HG02885 (cell line): ENCODE data around the gene GPC6.
"Not testable (repeated sequence)": the region's sequence is repeated elsewhere in the genome, so short reads cannot be mapped to it uniquely, and the experiment has no call there.

Source experiments
- ATAC-seq: cut with Tn5 transposase; IDR thresholded peaks from one replicate; pipeline ENCODE4 v1.9.1; 2021; ENCODE audit warnings: mild to moderate bottlenecking; ENCODE audit not compliant: unreplicated experiment, poor library complexity

The GPC6 gene

DNA sequence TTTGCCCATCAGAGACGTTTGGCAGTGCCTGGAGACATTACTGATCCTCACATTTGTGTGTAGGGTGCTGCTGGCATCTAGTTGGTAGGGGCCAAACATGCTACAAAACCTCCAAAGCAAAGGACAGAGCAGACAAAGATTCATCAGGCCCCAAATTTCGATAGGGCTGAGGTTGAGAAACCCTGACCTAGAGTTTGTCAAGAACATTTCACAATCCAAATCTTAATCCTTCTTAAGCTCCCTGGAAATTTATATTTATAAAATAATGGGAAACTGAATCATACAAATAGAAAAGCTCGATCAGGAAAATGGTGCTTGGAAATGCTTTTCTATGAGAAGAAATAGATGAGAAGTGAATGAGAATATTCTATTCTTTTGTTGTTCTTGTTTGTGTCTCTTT, 979.3 kb downstream of the GPC6 start:
- no peak for ATAC-seq

DNA sequence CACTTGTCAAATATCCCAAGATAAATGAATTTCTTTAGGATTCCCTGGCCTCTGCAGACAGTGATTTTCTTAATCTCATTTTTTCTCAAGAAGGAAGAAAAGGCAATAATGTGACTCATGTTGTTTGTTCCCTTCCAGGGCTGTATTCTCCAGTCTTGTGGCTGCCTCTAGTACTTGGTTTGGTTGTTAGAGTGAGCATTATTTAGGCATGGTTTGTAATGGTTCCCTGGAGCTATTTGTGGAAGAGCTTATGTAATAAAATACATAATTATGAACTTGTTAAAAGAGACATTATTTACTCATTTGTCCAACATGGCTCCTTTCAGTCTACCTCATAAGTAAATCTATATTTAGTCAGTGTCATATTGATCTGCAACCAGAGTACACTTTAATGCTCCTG, 982.5 kb downstream of the GPC6 start:
- ATAC-seq = no peak

DNA sequence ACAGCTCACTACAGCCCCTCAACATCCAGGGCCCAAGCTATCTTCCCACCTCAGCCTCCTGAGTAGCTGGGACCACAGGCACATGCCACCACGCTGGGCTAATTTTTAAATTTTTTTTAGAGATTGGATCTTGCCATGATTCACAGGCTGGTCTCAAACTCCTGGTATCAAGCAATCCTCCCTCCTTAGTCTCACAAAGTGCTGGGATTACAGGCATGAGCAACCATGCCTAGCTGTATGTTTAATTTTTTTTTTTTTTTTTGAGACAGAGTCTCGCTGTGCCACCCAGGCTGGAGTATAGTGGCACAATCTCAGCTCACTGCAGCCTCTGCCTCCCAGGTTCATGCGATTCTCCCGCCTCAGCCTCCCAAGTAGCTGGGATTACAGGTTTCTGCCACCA, 983.3 kb downstream of the GPC6 start:
- not testable (repeated sequence) for ATAC-seq

DNA sequence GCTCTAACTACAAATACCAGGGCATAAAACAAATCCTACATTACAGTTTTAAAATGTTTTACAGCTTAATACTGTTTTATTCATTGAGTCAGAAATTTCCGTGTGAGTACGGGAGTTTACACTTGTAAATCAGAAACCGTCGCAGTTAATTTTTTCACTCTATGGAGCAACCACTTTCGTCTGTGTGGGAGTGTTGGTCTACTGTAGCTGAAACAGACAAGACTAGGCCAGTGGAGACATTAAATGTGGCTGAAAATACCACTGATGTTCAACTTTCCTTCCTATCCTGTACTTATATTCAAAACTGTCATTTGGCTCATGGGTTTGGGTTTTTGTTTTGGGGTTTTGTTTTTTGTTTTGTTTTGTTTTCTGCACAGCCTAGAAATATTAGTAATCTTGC, 984.2 kb downstream of the GPC6 start:
- ATAC-seq = peak; percentile 93

DNA sequence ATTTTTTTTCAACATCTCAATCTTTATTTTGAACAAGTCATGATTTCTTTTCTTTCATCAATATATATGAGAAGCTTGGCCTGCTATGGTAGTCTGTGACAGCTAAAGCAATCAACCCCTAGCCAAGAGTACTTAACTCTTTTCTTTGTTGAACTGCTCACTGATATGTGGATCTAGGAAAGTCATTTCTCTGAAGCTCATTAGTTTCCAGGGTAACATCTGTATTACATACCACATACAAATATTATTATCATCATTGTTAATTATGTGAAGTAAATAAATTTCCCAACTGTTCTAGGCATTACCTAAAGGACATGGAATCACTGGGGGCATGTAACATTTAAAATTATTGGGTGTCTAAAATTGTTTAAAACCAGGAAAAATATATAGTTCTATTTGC, 985.6 kb downstream of the GPC6 start:
- no peak for ATAC-seq

DNA sequence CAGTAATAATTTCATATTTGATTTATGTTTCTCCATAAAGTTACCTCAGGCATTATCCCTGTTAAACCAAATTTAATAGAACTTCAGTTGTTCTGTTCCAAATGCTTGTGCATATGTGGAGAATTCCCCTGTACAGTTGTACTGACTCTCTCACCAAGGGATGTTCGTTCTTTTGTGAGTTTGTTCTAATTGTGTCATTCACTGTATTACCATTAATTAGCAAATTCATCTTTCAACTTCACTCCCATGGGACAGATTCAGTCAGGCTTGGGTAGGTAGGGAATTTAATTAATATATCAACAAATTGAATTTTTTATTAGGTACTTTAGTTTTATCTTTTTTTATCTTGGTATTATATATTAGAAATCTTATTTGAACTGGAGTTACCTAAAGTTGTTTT, 987.5 kb downstream of the GPC6 start:
- ATAC-seq = no peak

DNA sequence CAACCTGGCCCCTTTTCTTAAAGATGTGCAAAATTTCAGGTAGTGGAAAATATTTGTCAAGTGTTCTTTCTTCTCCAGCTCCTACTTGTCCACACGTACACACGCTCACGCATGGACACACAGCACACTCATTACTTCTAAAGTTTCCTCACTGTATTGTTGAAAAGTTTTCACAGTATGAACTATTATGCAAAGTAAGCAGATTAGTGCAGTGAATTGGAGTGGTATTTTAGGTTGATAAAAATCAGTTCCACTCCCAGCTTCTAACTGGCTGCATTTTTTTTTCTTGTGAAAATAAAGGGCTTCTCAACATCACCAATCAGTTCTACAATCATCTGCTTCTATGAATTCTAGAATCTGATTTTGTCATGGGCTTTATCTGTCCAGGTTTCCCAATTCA, 988.4 kb downstream of the GPC6 start:
- ATAC-seq = no peak

DNA sequence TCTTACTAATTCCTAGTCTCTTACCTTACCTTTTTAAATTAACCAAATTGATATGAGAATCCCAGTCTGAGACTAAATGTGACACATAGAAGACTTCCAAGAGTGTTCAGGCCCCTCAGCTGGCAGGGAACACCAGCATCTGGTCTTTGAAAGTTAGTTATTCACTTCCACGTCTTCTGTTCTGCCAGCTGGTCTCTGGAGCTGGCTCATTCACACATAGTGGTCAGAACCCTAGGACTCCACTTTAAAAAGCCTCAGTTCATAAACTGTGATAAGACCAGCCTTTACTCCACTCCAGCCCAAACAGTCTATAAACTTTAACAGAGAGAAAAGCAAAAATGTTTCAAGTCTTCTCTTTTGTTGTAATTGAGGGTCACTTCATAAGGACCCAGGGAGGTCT, 989.9 kb downstream of the GPC6 start:
- no peak for ATAC-seq

DNA sequence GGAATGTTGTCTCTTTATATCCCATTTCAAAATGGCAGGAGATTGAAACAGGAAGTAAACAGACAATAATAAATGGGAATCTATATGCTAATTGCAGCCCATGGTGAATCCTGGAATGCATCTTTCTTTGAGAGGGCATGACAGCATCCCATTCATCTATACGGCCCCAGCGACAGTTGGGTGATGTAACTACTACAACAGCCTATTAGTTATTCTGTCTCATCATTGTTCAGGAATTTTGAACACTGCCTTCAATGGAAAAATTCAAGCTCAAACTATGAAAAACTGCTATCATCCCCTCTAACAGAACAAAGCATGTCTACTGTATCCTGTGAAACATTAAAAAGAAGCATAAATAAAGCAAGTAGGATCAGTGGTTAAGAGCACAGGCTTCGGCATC, 990.8 kb downstream of the GPC6 start:
- no peak for ATAC-seq

DNA sequence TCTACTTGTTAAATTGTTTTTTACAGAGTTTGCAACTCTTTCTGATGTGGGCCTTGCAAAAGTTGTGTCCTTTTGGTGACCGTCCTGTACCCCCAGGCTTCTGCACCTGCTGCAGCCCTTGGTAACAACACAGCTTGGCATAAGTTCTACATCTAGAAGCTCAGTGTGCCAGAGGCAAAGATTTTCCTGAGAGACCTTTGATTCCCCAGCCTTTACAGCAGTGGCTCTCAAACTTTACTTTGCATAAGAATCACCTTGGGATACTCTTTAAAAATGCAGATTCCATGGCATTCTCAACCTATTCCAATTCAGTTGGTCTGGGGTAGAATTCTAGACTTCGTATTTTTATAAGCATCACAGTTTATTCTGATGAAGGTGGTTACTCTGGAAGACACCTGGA, 991.9 kb downstream of the GPC6 start:
- no peak for ATAC-seq

DNA sequence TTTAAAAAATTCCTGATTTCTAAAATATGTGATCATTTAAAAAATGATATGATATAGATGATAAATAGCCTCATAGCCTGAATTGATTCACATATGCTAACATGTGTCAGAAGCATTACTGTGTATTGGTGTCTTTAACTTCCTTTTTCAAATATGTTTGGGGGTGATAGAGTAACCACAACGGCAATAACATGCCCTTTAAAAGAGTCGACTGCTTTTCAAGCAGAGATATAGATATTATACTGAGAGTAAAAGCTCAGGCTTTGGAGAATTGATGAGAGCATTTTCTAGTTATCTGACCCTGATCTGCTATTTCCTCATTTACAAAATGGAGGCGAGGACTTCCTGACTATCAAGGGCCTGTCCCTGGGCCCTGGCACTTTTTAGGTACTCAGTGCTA, 992.3 kb downstream of the GPC6 start:
- no peak for ATAC-seq

DNA sequence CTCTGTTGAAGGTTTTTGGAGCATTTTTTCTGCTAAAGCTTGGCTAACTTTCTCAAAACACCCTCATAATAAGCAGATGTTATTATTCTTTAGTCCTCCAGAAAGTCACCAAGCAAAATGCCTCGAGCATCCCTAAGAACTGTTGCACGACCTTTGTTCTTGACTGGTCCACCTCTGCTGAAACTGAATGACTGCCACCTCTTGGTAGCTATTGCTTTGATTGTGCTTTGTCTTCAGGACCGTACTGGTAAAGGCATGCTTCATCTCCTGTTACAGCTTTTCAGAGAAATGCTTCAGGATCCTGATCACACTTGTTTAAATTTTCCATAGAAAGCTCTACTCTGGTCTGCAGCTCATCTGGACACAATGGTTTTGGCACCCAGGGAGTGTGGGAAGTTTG, 998.1 kb downstream of the GPC6 start:
- no peak for ATAC-seq

DNA sequence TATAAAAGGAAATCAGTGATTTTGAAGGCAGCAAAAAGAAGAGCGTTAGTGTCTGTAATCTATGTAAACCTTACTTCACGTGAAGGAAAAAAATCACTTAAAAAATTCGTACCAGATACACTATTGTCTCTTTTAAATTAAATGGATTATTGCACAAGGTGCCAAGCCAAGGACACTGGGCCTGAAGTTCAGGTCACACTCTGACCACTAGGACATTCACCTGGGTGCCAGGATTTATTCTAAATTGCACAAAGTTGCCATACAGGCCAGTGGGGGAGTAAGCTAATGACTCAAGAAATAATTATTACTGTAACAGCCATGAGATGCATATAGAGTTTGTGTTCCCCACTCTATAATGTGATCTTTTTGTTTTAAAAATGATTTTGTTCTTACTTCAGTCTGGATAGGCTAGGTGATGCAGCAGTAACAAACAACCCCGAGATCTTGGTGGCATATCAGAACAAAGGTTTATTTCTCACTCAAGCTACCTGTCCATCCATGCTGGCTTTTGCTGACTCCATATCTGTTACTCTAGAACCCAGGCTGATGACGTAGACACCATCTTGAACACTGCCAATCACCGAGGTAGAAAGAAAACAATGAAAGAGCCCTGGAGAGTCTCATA, 1000.8 kb downstream of the GPC6 start:
- ATAC-seq = no peak

DNA sequence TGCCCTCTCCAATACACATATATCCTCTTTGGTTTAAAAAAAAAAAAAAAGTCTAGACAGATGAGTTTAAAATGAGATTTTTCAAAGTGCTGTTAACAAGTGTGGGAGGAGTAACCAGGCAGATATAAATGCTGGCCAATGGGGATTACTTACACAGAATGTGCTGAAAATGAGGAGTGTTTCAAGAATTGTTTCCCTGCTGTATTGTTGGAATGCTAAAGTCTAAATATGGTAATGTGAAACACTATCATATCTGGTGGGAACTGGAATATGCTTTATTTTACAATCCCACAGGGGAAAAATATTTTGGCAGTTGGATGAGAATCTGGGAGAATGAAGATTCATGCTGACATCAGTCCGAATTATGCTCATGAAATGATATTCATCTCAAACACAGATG, 1002.2 kb downstream of the GPC6 start:
- ATAC-seq = no peak

DNA sequence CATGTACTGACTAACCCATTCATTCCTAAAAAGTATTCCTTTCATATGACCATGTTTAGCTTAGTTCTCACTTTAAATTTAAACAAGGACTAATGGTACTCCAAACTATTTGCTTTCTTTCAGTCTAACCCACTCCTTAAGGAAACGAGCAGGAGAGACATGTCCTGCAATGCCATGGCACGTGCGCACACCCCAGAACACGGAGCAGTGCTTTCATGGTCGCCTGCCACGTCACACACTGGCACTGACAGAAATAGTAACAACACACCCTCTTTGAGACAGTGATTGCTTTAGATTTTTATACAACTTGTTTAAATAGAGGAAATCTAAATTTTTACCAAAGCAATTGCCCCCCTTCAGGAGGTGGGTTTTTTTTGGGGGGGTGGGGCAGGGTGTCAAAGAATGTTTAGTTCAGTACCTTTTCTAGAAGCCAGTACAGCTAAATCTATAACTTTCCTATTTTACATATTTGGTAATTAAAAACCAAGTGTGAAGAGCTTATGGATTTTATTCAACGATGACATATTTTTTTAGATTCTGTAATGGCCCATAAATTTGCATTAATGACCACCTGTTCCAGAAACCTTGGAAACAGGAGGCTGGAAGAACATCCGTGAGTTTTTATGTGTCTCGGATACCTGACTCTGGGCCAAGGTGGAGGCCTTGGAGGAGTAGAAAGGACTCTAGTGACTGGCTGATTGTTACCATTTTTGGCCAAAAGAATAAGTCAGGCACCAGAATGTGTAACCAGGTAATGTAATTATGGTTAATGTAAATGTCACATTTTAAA, 1005.7 kb downstream of the GPC6 start:
- ATAC-seq = no peak

DNA sequence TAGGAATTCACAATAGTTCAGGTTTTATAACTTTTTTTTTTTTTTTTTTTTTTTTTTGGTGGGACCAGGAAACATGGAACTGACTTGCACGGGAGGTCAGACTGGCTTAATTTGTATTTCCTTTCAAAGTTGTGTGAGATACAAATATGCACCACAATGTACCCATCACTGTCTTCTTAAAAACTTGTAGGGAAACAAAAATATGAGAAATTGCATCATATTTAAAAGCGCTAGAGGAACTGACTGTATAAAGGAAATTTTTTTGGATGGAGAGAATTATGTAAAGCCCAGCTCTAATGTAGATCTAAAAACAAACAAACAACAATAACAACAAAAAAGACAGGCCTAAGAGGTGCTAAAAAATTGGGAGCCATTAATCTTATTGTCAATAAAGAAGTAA, 1006.3 kb downstream of the GPC6 start:
- no peak for ATAC-seq

DNA sequence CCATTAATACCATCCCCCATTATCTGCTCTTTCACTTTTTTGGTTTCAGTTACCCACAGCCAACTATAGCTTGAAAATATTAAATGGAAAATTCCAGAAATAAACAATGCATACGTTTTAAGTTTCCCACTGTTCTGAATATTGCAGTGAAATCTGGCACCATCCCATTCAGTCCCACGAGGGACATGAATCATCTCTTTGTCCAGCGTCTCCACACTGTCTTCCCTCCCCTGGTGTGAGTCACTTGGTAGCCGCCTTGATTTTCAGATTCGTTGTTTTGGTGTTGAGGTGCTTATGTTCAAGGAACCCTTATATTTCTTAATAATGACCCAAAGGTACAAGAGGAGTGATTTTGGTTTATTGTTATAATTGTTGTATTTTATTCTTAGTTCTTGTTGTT, 1006.8 kb downstream of the GPC6 start:
- ATAC-seq = no peak

DNA sequence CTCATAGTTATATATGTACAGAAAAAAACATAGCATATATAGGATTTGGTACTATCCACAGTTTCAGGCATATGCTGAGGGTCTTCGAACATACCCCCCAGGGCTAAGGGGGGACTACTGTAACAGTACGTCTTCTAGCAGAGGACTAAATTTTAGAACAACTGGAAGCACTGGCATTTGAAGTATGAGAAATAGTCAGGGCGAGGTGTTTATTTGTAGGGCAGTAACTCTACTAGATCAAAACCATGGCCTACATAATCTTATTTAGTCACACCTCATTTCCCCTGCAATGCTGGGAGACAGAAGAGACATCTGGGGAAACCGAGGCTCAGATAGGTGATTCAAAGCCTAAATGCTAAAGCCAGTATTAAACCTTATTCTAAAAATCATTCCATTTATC, 1007.2 kb downstream of the GPC6 start:
- no peak for ATAC-seq

DNA sequence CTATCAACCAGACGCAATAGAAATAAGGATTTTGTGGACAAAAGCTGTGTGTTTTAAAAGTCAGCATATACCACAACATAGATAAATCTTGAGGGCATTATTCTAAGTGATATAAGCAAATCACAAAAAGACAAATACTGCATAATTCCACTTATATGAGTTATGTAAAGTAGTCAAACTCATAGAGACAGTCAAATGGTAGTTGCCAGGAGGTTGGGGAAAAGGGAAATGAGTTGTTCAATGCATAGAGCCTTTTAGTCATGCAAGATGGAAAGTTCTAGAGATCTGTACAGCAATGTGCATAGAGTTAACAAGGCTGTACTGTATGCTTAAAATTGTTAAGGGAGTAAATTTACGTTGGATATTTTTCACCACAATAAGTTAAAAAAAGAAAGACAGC, 1008.1 kb downstream of the GPC6 start:
- no peak for ATAC-seq

DNA sequence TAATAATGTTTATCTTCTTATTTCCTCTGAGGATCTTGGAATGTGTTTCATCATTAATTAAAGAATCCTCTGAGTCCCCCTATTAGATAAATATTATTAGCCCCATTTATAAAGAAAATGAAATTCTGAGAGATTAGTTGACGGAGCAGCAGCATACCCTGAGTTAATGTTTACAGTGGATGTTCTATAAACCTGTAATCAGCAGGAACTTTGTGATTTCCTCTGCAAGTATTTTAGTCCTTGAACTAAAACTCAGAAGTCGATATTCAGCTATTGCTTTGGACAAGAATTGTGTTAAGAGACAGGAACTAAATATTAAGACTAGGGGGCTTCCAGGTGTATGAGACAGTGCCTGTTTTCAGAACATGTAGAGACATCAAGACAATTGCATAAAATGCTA, 1009.5 kb downstream of the GPC6 start:
- no peak for ATAC-seq

DNA sequence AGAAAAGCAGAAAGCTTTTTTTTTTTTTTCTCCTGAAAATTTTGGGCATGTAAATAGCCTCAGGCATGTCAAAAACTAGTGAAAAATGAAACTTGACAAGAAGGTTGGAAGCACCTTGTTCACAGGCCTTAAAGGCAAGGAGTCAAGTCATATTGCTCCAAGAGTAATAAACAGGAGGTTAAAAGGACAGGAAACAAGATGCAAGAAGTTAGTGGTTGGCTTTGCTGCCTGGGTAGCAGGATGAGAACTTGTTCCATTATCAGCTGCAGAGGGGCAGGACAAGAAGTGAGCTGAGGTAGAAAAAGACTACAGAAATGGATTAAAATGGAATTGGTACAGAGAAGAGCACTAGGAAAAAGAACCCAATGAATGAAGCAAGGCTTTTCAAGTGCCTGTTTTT, 1010.3 kb downstream of the GPC6 start:
- no peak for ATAC-seq

DNA sequence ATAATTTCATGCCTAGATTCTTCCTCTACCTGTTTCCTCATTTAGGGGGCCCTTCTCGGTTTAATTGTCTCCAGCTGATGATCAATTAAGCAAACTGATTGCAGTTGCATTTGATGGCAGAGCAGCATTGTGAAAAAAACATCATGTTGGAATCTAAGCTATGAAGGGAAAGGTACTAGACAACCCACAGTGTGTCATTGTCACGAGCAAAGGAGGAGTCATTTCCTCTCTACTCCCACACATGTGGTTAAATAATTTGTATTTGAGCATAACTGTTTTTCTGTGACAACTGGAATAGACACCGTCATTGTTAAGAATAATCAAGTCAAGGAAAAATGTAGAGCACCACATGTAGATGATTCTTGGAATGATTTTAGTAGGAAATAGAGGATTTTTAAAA, 1012.5 kb downstream of the GPC6 start:
- ATAC-seq = peak; percentile 87
